HL-60/S4 (cell line): ENCODE measurements around the gene VWA2.

Experiments used
- in situ Hi-C: fragments of 300-500 bp; cut with MboI; formaldehyde crosslinking; loops from 2 replicates; pipeline ENCODE4 v1.14.3; 2022; ENCODE audit warnings: low sequenced_read_pairs

VWA2 gene

DNA sequence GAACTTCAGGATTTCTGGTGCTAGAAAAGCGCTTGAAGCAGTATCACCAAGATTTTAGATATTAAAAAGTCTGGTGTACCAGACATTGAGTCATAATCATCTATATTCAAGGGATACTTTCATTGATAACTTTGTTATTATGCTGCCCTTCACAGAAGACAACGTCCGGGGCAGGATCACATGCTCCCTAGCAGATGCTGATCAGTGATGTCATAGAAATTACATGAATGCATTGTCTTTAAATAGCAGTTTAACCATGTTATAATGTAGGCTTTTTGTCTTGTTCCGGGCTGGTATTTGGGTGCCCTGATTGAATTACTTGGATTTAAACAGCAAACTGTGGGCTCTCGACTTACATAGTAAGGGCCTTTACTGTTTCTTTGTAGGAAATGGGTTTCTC, 54.0 kb downstream of the VWA2 start:
- in situ Hi-C loops: no loop called here

DNA sequence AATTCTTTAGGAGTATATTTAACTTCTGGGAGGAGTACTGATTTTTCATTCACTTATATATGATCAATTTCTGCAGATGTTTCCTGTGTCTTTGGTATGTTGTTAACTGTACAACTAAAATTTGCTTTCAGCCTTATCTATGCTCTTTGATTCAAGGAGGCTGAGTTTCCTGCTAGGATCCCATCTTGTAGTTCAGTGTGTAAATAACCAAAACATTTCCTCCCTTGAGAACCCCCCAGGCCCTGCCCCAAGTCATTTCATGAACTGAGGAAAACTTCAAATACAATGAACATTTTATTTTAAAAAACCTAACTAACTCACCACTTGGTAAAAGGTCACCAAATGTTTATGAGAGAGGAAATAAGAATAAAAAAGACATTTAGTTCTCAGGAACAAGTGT, 55.5 kb downstream of the VWA2 start:
- in situ Hi-C loops: no loop called here

DNA sequence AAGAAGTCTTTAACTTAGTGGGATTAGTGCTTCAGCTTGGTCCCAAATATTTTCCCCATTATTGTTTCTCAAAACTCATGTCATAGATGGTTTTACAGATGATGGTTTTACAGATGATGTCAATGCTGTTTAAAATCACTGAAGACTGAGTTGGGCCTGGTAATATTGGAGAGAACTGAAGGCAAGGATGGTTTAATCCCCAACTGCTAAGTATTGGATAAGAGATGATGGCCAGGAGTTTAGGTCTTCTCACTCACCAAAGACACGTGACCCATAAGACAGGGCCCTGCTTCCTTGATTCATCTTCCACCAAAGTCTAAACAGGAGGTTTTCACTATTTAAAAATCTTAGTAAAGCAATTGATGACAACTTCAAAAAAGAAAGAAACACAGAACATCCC, 56.3 kb downstream of the VWA2 start:
- in situ Hi-C loops: no loop called here

DNA sequence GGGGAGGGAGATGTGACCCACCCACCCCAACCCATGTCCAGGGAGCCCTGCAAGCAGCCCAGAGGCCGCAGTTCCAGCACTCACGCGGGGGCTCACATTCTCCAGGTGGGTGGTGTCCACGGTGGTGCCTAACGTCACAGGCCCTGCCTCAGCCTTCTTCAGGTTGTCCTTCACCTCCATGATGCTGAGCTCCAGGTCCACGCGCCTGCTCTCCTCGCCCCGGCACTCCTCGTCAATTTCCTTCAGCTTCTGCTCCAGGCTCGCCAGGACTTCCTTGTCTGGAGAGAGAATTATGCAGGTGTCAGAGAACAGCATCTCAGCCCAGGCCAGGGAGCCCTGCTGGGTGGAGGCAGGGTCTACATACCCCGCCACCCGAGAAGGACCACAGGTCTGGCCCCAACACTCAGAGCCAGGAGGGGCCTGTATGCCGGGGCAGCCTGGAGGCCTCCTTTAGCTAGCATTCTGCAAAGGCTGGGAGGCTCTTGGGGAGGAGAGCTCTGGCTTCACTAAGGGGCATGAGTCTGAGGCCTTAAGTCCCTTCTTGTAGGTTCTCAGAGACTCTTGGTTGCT, 58.2 kb downstream of the VWA2 start:
- in situ Hi-C loops: no loop called here

DNA sequence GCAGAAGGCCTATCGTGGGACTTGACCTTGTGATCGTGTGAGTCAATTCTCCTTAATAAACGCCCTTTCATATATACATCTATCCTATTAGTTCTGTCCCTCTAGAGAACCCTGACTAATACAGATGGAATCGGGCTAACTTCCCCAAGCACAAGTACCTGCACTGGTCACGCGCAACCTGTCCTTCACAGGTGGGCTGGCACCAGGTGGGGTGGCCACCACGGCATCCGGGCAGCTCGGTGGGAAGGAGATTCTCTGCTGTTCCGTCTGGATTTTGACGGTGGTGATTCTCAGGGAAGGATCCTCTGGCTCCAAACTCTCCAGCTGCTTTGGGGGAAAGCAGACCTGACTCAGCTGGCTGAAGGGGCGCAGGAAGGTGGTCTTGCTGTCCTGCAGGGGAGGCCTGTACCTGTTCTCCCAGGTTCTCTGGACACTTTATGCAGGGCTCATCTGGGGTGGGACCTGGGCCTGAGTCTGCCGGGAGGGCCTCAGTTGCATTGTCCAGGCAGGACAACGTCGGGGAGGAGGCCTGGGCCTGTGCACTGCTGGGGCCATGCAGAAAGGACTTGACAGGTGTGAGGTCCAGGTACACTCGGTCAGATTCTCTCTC, 61.1 kb downstream of the VWA2 start:
- in situ Hi-C loops: no loop called here

DNA sequence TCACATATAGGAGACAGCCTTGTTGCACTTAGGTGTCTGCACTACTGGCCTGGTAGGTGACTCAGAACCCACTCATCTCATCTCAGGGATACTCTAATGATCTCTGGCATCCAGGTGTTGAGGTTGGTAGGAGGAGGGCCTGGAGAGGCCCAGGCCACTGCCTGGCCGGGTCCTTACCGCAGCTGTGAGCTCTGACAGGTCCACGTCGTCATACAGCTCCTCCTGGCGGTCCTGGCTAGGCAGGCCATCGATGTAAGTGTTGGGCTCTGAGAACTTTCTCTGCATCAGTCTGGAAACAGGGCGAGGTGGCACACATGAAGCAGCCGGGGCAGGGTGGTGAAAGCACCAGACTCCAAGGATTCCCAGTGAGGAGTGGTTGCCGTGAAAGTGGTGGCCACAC, 62.1 kb downstream of the VWA2 start:
- in situ Hi-C loops: no loop called here

DNA sequence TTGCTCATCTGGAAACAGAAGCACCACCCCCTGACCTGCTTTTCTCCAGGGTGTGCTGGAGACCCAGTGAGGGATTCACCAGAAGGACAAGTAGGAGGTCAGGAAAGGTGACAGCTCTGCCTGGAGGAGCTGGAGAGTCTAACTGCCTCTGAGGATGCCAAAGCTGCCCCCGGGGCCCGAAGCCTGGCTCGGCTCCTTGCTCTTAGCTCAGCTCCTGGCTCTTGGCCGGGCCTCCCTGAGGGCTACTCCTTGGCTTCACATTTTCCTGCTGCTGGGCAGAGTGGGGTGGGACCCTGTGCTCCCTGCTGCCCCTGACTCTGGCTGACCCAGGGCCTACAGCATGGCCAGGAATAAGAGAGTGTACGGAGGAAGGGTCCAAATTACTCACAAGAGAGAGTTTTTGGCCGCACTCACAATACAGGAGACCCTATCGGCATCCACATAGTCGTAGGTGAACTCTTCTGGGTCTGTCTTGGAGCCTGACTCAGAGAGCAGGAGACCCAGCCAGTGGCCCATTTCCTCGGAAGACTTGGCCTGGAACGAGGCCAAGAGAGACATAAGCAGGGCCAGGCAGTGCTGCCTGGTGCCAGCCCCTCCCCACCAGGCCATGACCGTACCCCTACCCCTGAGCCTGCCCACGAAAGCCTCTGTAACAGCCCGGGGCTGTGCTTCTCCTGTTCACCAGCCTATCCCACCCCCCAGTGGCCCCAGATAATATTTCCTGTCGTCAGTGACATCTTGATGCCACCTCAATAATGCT, 63.1 kb downstream of the VWA2 start:
- in situ Hi-C loops: no loop called here

DNA sequence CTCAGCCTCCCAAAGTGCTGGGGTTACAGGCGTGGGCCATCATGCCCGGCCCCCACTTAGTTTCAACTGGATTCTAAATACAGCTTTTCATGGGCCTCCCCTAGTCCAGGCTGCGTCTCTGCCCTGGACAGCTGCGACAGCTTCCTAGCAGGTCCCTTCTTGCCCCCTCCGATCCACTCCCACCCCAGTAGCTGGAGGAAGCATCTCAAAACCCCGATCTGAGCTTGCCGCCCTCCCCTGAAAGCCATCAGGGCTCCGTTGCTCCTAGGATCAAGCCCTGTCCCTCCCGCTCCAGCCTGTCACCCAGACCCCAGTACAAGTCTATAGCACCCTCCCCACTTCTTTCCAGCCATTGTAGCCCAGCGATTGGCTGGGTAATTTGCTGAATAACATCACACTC, 64.5 kb downstream of the VWA2 start:
- in situ Hi-C loops: no loop called here

DNA sequence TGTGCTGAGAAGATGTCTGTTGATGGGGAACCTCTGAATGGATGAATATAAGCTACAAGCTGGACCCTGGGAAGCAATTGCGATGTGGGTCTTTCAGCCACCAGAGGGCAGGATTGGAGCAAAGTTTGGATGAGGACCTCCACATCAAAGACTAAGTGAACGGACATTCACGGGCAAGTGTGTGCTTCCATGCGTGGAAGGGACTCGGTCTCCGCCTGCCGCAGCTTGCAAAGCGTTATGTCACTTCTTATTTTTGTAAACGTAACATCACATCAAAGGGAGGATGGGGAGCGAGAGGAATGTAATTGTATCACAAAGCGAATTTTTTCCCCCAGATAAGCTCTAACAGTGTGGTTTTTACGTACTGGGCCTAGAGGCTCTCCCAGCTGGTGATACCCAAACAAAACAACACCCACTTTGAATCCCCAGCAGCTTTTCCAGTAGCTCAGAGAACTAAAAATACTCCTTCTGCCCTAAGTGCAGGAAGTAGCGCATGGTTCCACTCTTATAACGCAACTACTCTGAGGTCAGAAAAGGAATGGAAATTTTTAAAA, 65.0 kb downstream of the VWA2 start:
- in situ Hi-C loops: no loop called here

DNA sequence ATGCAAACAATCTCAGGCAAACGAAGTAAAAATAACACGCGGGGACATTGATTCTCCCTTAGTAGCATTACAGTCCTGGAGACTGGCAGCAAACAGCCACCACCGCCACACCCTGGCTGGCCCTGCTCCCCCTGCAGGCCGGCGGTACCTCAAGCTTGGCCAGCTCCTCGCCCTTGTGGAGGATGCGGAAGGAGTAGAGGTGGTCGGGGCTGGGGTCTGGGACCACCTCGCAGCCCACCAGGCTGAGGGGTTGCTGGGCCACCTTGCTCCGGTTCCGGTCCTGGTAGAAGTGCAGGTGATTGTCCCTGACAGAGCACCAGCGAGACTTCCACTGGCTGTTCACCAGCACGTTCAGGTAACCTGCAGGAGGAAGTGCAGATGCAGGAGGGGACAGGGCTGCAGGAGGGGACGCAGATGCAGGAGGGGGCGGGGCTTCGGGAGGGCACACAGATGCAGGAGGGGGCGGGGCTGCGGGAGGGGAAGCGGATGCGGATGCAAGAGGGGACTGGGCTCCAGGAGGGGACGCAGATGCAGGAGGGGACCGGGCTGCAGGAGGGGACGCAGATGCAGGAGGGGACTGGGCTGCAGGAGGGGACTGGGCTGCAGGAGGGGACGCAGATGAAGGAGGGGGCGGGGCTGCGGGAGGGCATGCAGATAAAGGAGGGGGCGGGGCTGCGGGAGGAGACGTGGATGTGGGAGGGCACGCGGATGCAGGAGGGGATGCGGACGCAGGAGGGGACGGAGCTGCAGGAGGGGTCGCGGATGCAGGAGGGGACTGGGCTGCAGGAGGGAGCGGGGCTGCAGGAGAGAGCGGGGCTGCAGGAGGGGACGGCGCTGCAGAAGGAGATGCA, 65.7 kb downstream of the VWA2 start:
- in situ Hi-C loops: no loop called here

DNA sequence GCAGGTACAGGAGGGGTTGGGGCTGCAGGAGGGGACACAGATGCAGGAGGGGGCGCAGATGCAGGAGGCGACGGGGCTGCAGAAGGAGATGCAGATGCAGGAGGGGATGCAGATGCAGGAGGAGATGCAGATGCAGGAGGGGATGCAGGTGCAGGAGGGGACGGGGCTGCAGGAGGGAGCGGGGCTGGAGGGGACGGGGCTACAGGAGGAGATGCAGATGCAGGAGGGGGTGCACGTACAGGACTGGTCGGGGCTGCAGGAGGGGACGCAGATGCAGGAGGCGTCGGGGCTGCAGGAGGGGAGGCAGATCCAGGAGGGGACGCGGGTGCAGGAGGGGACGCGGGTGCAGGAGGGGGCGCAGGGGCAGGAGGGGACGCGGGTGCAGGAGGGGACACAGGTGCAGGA, 66.5 kb downstream of the VWA2 start:
- in situ Hi-C loops: no loop called here

DNA sequence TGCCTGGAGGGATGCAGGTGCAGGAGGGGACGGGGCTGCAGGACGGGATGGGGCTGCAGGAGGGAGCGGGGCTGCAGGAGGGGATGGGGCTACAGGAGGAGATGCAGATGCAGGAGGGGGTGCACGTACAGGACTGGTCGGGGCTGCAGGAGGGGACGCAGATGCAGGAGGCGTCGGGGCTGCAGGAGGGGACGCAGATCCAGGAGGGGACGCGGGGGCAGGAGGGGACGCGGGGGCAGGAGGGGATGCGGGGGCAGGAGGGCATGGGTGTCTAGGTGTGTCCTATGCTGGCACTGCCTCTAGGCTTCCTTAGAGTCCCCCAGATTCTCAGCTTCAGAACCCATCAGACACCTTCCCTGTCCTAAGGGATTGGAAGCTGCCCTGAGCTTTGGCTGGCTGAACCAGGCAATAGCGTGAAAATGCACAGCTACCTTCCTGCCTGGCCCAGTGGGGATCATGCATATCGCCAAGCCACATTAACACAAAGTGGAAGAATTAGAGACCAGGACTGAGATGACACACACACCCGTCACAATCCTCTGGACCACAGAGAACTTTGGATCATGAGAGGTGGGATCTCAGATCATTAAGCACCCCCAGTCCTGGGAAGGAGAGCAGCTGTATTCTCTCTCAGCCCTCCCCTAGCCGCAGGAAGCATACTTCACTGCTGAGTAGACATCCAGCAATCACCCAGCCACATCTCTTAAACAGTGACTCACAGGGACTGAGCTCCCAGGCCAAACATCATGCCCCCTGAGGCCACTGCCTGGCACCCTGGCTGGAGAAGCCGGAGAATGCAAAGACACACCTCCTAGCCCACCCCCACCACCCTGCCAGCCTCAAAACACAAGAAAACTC, 67.3 kb downstream of the VWA2 start:
- in situ Hi-C loops: no loop called here

DNA sequence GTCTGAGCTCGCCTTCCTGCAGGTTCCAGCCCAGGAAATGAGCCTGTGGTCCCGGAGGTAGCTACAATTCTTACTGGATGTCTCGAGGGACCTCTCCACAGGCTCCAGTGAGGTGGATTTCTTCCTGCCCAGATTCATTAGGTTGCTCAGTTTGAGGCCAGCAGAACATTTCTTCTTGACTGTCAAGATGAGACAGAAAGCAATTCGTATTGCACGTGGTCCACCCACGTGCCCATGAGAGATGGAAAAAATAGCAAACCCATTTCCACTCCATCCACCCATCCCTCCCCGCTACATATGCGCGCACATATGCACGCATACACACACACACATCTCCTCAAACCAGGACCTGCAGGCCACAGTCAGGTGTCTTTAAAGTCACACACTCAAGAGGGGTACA, 68.7 kb downstream of the VWA2 start:
- in situ Hi-C loops: no loop called here

DNA sequence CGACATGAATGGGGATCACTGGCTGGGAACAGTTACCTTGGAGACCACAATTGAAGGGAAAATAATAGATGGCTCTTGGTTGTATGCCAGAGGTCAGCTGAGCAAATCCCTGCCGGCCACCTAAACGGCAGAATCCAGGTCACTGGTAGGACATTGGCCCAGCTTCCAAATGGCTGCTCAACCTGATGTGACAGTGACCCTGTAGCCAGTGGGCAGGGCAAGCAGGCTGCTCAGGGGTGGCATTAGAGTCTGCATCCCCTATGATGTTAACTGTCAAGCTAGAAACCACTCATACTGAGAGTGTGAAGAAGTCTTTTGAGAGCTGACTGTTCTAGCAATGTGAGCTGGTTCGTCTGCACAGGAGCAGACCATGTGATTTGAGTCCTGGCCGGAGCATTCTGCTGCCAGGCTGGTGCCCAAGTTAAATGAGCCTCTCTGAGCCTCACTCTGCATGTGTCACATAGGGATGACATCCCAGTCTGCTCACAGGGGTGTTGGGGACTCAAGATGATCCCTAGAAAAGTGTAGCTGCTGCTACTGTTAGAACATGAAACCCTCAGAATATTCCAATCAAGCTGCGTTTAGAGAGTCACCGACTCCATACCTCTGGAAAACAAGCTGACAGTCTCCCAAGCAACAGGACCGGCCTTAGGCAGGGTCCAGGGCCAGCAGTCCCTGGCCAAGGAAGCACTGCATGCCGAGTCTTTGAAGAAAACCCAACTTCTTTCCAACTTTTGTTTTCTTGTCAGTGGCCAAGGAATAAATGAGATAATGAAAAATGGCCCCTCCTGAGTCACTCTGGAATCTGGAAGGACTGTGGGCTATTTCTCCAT, 69.7 kb downstream of the VWA2 start:
- in situ Hi-C loops: no loop called here

DNA sequence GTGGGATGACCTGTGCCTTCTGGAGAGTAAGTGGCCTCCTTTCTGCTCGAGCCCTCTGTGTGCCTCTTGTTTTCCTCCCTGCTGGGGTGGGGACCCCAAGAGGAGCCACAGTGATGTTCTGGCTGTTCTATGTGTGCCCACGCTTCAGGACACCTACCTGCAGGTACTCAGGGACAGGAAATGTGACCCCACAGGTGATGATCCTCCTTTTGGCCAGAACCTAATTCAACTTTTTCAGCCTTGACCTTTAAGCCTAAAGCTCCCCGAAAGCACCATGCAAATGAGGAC, 70.3 kb downstream of the VWA2 start:
- in situ Hi-C loops: no loop called here

DNA sequence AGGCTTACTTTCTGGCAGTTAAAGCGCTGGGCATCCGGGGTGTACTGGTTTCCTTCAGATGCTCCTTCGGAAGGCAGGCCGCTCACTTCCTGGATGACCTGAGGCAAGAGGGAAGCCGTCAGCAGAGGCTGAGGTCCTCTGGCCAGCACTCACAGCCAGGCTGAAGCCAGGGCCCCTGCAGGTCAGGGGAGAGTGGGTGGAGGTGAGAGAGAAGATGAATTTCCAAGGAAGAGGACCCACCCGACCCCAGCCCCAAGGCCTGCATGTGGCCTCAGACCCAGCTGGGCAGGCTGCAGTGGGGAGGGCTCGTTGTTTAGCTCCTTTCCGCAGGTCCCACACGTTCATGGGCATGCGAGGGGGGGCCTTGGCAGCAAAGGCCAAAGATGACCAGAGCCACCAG, 71.3 kb downstream of the VWA2 start:
- in situ Hi-C loops: no loop called here

DNA sequence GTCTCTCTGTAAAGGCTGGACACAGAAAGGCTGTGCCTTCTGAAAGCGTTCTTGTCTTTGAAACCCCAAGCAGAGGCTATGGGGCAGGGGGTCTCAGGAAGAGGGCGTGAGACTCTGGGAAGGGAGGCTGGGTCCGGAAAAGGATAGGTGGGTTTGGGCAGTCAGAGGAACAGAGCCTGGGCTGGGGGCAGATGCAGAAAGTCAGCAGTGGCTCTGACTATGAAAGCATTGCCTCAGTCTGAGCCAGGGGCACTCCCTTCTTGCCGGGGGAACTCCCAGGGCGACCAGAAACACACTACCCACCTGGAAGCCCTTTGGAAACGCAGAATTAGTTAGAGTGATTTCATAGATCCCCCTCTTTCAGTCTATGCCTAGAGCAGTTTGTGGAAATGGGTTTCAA, 72.0 kb downstream of the VWA2 start:
- in situ Hi-C loops: no loop called here

DNA sequence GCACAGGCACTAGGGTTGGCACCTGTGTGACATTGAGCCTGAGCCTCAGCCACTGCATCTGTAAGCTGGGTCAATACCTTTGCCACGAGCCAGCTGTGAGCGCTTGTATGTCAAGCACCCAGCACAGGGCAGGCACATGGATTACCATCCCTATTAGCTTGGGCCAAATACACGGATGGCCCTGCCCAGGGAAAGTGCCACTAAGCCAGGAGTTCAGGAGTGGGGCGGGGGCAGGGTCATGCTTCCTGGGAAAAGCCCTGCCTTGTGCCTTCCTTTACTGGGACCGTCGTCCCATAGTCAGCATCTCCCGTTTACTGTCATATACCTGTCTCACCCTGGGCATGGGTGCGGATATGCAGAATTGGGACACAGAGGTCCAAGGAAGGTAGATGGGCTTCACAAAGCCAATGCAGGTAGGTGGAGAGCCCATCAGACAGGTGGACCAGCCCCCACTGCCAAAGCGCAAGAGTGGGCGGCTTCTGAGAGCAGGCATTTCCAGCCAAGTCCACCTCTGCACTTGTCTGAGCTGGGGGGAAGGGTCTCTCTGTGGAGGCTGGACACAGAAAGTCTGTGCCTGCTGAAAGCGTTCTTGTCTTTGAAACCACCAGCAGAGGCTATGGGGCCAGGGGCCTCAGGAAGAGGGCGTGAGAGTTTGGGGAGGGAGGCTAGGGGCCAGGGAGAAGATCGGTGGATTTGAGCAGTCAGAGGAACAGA, 72.6 kb downstream of the VWA2 start:
- in situ Hi-C loops: no loop called here

DNA sequence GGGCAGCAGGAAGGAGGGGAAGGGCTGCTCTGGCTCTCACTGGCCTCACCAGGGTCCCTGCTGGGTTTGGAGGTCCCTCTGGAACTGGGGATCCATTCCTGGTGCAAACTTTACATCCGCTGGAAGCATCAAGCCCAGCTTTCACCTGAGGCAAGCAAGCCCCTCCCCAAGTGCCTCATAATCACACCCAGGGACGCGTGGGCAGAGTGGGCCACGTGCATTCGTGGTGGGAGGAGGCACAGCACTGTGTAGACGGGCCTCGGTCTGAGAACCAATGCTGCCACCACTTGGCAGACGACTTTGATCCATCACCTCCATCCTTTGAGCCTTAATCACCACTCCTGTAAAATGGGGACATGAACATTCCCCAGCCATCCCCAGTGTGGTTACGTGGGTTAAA, 74.1 kb downstream of the VWA2 start:
- in situ Hi-C loops: no loop called here
